Erythroblast (primary cell): ENCODE measurements around the gene PDE9A.

Source experiments
- GATA1 ChIP-seq: IDR thresholded peaks from 2 replicates; pipeline ENCODE4 v1.6.1; 2011; ENCODE audit warnings: low read depth, mild to moderate bottlenecking, control low read depth, low read length, moderate library complexity
- POLR2A ChIP-seq: IDR thresholded peaks from 2 replicates; pipeline ENCODE4 v1.6.1; 2011; ENCODE audit warnings: mild to moderate bottlenecking, low read length

DNA sequence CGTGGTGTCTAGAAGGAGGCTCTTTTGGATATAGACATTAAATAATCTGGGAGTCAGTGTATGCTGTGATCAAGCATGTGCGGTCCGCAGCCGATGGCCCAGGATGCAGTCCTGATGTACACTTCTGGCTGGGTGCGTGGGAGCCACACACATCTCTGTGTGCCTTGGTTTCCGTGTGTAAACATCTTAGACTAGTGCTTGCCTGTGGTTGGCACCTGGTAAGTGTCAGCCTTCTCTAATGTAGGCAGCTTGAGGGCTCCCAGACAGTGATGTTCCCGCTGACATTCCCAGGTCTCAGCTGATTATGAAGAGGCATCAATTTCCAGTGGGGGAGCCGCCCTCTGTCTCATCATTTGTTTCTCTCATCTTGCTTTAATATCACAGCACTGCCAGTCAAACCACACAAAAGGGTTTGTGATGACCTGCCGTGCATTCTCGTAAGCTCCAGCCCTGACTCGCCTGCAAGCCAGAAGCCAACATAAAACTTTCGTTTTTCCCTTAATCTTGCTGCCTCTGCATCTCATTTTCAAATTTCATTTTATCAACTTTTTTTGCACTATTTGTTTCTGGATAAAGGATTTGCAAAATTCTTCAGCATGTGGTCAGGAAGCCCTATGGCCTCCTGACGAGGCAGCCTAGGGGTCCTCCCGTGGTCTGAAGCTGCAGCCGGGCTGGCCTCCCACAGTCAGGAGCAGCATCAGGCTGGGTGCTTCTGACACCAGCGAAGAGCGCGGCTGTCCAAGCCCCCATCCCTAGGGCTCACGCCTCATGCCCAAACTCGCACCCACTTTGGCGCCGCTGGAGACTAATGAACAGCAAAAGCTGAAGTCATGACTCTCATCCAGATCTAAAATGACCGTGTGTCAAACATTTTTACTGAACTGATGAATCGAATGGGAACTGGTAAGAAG is 28.1 kb downstream of the PDE9A start:
- TF ChIP-seq POLR2A: no peak
- no peak for TF ChIP-seq GATA1
